ENCODE results near the gene TBX10.

DNA sequence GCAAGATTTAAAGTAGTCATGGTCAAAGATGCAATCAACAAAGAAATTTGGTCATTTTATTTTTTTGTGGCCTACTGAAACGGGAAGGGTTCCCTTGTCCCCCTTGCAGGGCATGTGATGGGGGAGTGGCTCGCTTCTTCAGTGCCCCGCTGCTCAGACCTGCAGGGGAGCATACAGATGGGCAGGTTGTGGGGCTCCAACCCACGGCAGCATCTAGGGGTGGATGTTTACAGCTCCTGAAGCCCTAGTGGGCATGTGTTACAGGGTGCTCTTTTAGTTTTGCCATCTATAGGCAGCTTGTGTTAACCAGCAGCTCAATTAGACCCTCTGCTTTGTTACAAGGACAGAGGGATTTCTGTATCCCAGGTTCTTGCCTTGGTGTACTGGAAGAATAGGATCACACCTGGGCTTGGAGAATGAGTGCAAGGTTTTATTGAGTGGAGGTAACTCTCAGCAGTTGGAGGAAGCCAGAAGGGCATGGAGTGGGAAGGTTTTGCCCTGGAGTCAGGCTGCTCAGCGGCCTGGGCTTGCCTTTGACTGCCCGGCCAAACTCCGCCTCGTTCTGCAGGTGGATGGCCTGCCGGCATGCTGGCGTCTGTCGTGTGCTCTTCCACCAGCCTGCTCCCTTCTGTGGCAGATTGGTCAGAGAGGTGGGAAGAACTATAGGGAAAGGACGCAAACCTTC is 46.5 kb downstream of the TBX10 start:
- TF ChIP-seq REST (IDR thresholded peaks at IDR 0.05; ENCODE audit: insufficient read depth in 1 of 2, low read depth in 2 of 2, low read length in 2 of 2) (no peak), SIN3A (IDR thresholded peaks at IDR 0.05; ENCODE audit: borderline replicate concordance, insufficient read depth, low read length) (no peak), FOXP2 (optimal IDR thresholded peaks at IDR 0.05; ENCODE audit: borderline replicate concordance, extremely low read depth, extremely low read length, insufficient read depth) (no peak), TAF1 (IDR thresholded peaks at IDR 0.05; ENCODE audit: borderline replicate concordance, insufficient read depth, low read length) (no peak)

Data from PFSK-1 (cell line).